Transverse colon (tissue), 3 donors: ENCODE measurements around the gene COL13A1.
A peak's percentile ranks its signal among the peaks of the same experiment; 100 is the strongest.

Source experiments
- EP300 ChIP-seq: sonication (generic); formaldehyde crosslinking; IDR thresholded peaks from one replicate; pipeline ENCODE4 v1.6.1; 2017; ENCODE audit warnings: antibody characterized with exemption, low read depth
- POLR2A ChIP-seq: fragments of 450-650 bp; IDR thresholded peaks from one replicate; pipeline ENCODE4 v1.6.1; 2016; ENCODE audit warnings: antibody characterized with exemption, mild to moderate bottlenecking, moderate library complexity
- TF ChIP-seq, protein P1 (sequence below), 5 experiments: fragments of 200-600 bp in 3 of 5; fragments of 450-650 bp in 2 of 5; sonication (generic) in 3 of 5; IDR thresholded peaks; 1 replicate in 2 of 5; 2 replicates in 3 of 5; pipeline ENCODE4 v1.5.1; 2016 to 2017; ENCODE audit warnings: antibody characterized with exemption in 5 of 5, inconsistent platforms in 3 of 5, mild to moderate bottlenecking in 2 of 5, moderate library complexity in 1 of 5

DNA sequence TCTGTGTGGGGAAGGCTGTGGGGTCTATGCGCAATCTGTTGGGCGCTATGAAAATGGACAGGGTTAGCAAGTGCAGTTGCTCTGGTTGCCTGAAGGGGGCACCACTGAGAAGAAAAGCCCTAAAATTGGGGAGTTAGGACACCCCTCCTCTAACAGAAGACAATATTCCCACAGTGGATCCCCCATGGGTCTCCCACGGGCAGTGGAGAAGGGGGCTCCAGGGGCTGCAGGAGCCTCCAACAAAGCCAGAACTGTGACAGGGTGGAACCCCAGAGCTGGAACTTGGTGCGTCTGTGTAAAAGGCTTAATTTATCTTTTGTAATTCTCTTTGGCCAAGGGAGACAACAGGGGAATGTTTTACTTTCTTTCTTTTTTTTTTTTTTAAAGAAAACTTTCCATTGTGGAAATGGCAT, 12.5 kb upstream of the COL13A1 start:
- TF ChIP-seq POLR2A (no peak), EP300 (no peak)
- TF ChIP-seq, protein P1, sequence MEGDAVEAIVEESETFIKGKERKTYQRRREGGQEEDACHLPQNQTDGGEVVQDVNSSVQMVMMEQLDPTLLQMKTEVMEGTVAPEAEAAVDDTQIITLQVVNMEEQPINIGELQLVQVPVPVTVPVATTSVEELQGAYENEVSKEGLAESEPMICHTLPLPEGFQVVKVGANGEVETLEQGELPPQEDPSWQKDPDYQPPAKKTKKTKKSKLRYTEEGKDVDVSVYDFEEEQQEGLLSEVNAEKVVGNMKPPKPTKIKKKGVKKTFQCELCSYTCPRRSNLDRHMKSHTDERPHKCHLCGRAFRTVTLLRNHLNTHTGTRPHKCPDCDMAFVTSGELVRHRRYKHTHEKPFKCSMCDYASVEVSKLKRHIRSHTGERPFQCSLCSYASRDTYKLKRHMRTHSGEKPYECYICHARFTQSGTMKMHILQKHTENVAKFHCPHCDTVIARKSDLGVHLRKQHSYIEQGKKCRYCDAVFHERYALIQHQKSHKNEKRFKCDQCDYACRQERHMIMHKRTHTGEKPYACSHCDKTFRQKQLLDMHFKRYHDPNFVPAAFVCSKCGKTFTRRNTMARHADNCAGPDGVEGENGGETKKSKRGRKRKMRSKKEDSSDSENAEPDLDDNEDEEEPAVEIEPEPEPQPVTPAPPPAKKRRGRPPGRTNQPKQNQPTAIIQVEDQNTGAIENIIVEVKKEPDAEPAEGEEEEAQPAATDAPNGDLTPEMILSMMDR (IDR thresholded peaks at IDR 0.05) = peak; percentile 49 to 65 (median 55)
